RCC 7860 (cell line): ENCODE results near the gene LTBP1.

ENCODE experiments used
- DNase-seq: peaks from one replicate; pipeline ENCODE4 v3.0.0-alpha.2; 2015; ENCODE audit warnings: low spot score
- FAIRE-seq: peaks from 2 replicates; lab custom pipeline; 2012; peaks lifted over from hg19 to GRCh38; lab: Jason Lieb, UNC

LTBP1 gene

GRCh38 chr2:33241581-33241980 lies 294.8 kb downstream of the LTBP1 start:
- FAIRE-seq (no peak), DNase-seq (no peak)

- peak; percentile 66 for DNase-seq
- peak; percentile 60 for FAIRE-seq
Measured at GRCh38 chr2:33242845-33243244, 296.1 kb downstream of the LTBP1 start.

- DNase-seq: no peak
Measured at GRCh38 chr2:33246432-33246831, 299.7 kb downstream of the LTBP1 start.

GRCh38 chr2:33247365-33247764 lies 300.6 kb downstream of the LTBP1 start:
- DNase-seq (no peak), FAIRE-seq (no peak)

More at GRCh38 chr2:33246432-33246831, 299.7 kb downstream of the LTBP1 start:
- FAIRE-seq: no peak

- DNase-seq (no peak), FAIRE-seq (no peak)
Measured at GRCh38 chr2:33250417-33251029, 303.8 kb downstream of the LTBP1 start.

- no peak for DNase-seq
- FAIRE-seq: no peak
Measured at GRCh38 chr2:33256162-33256755, 309.5 kb downstream of the LTBP1 start.

GRCh38 chr2:33258387-33258786 lies 311.6 kb downstream of the LTBP1 start:
- FAIRE-seq (no peak), DNase-seq (no peak)

- DNase-seq (no peak), FAIRE-seq (no peak)
Measured at GRCh38 chr2:33262097-33262496, 315.3 kb downstream of the LTBP1 start.

- FAIRE-seq (no peak), DNase-seq (no peak)
Measured at GRCh38 chr2:33264766-33265165, 318.0 kb downstream of the LTBP1 start.

- FAIRE-seq (no peak), DNase-seq (no peak)
Measured at GRCh38 chr2:33265584-33266338, 319.0 kb downstream of the LTBP1 start.

- DNase-seq: no peak
- no peak for FAIRE-seq
Measured at GRCh38 chr2:33266467-33266866, 319.7 kb downstream of the LTBP1 start.

- DNase-seq (no peak), FAIRE-seq (no peak)
Measured at GRCh38 chr2:33267043-33267442, 320.3 kb downstream of the LTBP1 start.

GRCh38 chr2:33267756-33268155 lies 321.0 kb downstream of the LTBP1 start:
- DNase-seq (no peak), FAIRE-seq (no peak)

- FAIRE-seq (no peak), DNase-seq (no peak)
Measured at GRCh38 chr2:33268246-33268831, 321.6 kb downstream of the LTBP1 start.

GRCh38 chr2:33272001-33272400 lies 325.2 kb downstream of the LTBP1 start:
- no peak for FAIRE-seq
- no peak for DNase-seq

GRCh38 chr2:33273479-33273878 lies 326.7 kb downstream of the LTBP1 start:
- FAIRE-seq (no peak), DNase-seq (no peak)

GRCh38 chr2:33274524-33274923 lies 327.8 kb downstream of the LTBP1 start:
- FAIRE-seq (no peak), DNase-seq (no peak)

- FAIRE-seq (peak; percentile 55), DNase-seq (peak; percentile 91)
Measured at GRCh38 chr2:33275689-33276444, 329.1 kb downstream of the LTBP1 start.

GRCh38 chr2:33277002-33277426 lies 330.3 kb downstream of the LTBP1 start:
- no peak for DNase-seq
- FAIRE-seq: no peak

- DNase-seq (no peak), FAIRE-seq (no peak)
Measured at GRCh38 chr2:33278245-33278943, 331.6 kb downstream of the LTBP1 start.
